ENCODE data around the gene HNRNPC.
A peak's percentile ranks its signal among the peaks of the same experiment; 100 is the strongest.

The HNRNPC gene

DNA sequence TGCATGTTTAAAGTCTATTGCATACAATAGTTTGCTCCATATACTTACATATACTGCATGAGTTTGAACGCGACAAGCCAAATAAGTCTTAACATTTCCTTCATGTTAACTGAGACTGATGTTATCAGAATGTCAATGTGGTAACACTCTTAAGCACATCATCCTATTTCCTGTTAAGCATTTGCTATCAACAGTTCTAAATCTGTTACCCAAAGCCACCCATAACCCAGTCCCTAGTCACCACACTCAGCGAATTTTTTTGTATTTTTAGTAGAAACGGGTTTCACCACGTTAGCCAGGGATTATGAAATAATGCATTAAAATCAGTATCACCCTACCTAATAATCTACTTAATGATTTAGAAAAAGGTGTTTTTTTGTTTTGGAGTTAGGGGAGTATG lies 39.4 kb downstream of the HNRNPC start:
- WGBS: 96% methylated on average over 3 of the region's 5 CpGs
- H3K4me2 ChIP-seq (ENCODE audit: low read length, poor library complexity, severe bottlenecking): no peak overlapping the region
- H3K36me3 ChIP-seq (ENCODE audit: control insufficient read depth in 1 of 2, insufficient read depth in 2 of 2, low read depth in 1 of 2, low read length in 2 of 2): peaks cover 30 to 98% of the 10 kb centered on the region in 2 experiments
- no peak overlapping the region for H3K4ac ChIP-seq (ENCODE audit: low read depth in 1 of 2, low read length in 2 of 2)
- H3K27ac ChIP-seq (ENCODE audit: low read length, poor library complexity, severe bottlenecking): peak overlapping the region; percentile 39
- H3K9me3 ChIP-seq (ENCODE audit: control insufficient read depth, low read length): no peaks in the 10 kb centered on the region
- H4K8ac ChIP-seq (ENCODE audit: low read length): no peak overlapping the region
- no peak overlapping the region for H2BK5ac ChIP-seq (ENCODE audit: low read depth, low read length, poor library complexity, severe bottlenecking)
- H3K9ac ChIP-seq (ENCODE audit: low read length): no peak overlapping the region
- no peak overlapping the region for H3K18ac ChIP-seq (ENCODE audit: low read depth in 1 of 2, low read length in 2 of 2)
- H2BK12ac ChIP-seq (ENCODE audit: low read length in 2 of 2): no peak overlapping the region
- no peak overlapping the region for H3K23ac ChIP-seq (ENCODE audit: low read length in 2 of 2)
- no peak overlapping the region for H4K91ac ChIP-seq (ENCODE audit: low read length)
- no peak overlapping the region for H3K4me3 ChIP-seq (ENCODE audit: insufficient read depth in 1 of 2, low read depth in 1 of 2, low read length in 2 of 2)
- H2BK120ac ChIP-seq (ENCODE audit: low read depth, low read length): no peak overlapping the region
- H2AK5ac ChIP-seq (ENCODE audit: low read length, severe bottlenecking): no peak overlapping the region
- H3K4me1 ChIP-seq (ENCODE audit: control insufficient read depth, insufficient read depth, low read depth, low read length): peaks cover 18% of the 10 kb centered on the region
- H3K14ac ChIP-seq (ENCODE audit: low read length in 2 of 2): no peak overlapping the region
- H2BK15ac ChIP-seq (ENCODE audit: low read depth, poor library complexity, severe bottlenecking): no peak overlapping the region
- DNase-seq: no peak
- no peaks in the 10 kb centered on the region for H3K79me1 ChIP-seq (replicated peaks; ENCODE audit: low read length, poor library complexity, severe bottlenecking)
- H3K27me3 ChIP-seq (ENCODE audit: control insufficient read depth in 1 of 2, insufficient read depth in 1 of 2, low read length in 2 of 2): no peaks in the 10 kb centered on the region
- H2AFZ ChIP-seq (ENCODE audit: low read depth, low read length): no peak overlapping the region

DNA sequence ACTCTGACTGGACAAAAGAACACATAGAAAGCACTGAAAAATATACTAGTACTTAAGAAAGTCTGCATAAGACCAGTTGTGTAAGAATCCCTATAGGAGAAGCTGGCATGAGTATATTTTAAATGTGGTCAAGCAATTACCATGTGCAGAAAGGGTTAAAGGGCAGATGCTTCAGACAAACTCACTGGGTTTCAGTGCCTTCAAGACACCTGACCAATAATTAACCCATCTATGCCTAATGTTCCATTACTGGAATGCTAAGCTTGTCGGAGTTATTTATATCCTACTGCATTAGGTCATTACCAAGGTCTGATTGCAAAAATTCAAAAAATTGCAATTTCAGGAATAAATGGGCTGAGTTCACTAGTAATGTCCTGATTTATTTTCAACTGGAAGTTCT lies 41.3 kb downstream of the HNRNPC start:
- no peak overlapping the region for H4K91ac ChIP-seq (ENCODE audit: low read length)
- H3K9me3 ChIP-seq (ENCODE audit: control insufficient read depth, low read length): no peaks in the 10 kb centered on the region
- no peak overlapping the region for H3K23ac ChIP-seq (ENCODE audit: low read length in 2 of 2)
- WGBS: no CpG with 5 or more reads among the region's 1 CpG
- no peak overlapping the region for H2AK5ac ChIP-seq (ENCODE audit: low read length, severe bottlenecking)
- no peak for DNase-seq
- H2BK5ac ChIP-seq (ENCODE audit: low read depth, low read length, poor library complexity, severe bottlenecking): no peak overlapping the region
- H2BK120ac ChIP-seq (ENCODE audit: low read depth, low read length): no peak overlapping the region
- no peak overlapping the region for H3K4ac ChIP-seq (ENCODE audit: low read depth in 1 of 2, low read length in 2 of 2)
- H4K8ac ChIP-seq (ENCODE audit: low read length): no peak overlapping the region
- H3K4me2 ChIP-seq (ENCODE audit: low read length, poor library complexity, severe bottlenecking): no peak overlapping the region
- H3K27me3 ChIP-seq (ENCODE audit: control insufficient read depth in 1 of 2, insufficient read depth in 1 of 2, low read length in 2 of 2): no peaks in the 10 kb centered on the region
- no peaks in the 10 kb centered on the region for H3K79me1 ChIP-seq (replicated peaks; ENCODE audit: low read length, poor library complexity, severe bottlenecking)
- no peak overlapping the region for H3K18ac ChIP-seq (ENCODE audit: low read depth in 1 of 2, low read length in 2 of 2)
- no peak overlapping the region for H3K9ac ChIP-seq (ENCODE audit: low read length)
- H2AFZ ChIP-seq (ENCODE audit: low read depth, low read length): no peak overlapping the region
- peaks cover 18% of the 10 kb centered on the region for H3K4me1 ChIP-seq (ENCODE audit: control insufficient read depth, insufficient read depth, low read depth, low read length)
- H3K4me3 ChIP-seq (ENCODE audit: insufficient read depth in 1 of 2, low read depth in 1 of 2, low read length in 2 of 2): no peak overlapping the region
- H3K36me3 ChIP-seq (ENCODE audit: control insufficient read depth in 1 of 2, insufficient read depth in 2 of 2, low read depth in 1 of 2, low read length in 2 of 2): peaks cover 33 to 98% of the 10 kb centered on the region in 2 experiments
- H3K27ac ChIP-seq (ENCODE audit: low read length, poor library complexity, severe bottlenecking): peak overlapping the region; percentile 77
- no peak overlapping the region for H2BK15ac ChIP-seq (ENCODE audit: low read depth, poor library complexity, severe bottlenecking)
- H2BK12ac ChIP-seq (ENCODE audit: low read length in 2 of 2): no peak overlapping the region
- H3K14ac ChIP-seq (ENCODE audit: low read length in 2 of 2): no peak overlapping the region

DNA sequence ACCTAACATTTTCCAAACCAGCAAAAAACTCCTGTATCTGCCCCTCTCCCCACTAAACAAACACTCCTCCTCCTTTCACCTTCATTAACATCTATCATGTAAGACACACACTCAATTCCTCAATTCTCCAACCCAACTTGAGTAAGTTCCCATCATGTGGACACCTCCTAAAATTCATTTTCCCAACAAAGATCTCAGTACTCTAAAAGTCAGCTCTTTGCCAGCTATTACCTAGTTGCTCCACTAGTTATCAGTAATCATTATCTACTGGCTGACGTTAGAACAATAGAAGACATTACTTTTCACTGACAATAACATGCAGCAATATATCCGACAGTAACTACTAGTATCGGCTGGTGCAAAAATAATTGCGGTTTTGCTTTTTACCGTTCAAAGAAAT lies 42.1 kb downstream of the HNRNPC start:
- Histone ChIP-seq H2BK5ac (ENCODE audit: low read depth, low read length, poor library complexity, severe bottlenecking) (no peak overlapping the region), H4K8ac (ENCODE audit: low read length) (no peak overlapping the region), H3K4me3 (ENCODE audit: insufficient read depth in 1 of 2, low read depth in 1 of 2, low read length in 2 of 2) (no peak overlapping the region), H3K36me3 (ENCODE audit: control insufficient read depth in 1 of 2, insufficient read depth in 2 of 2, low read depth in 1 of 2, low read length in 2 of 2) (peaks cover 33 to 97% of the 10 kb centered on the region in 2 experiments), H4K91ac (ENCODE audit: low read length) (no peak overlapping the region), H3K9ac (ENCODE audit: low read length) (no peak overlapping the region), H2AK5ac (ENCODE audit: low read length, severe bottlenecking) (no peak overlapping the region), H3K18ac (ENCODE audit: low read depth in 1 of 2, low read length in 2 of 2) (no peak overlapping the region), H3K4me2 (ENCODE audit: low read length, poor library complexity, severe bottlenecking) (no peak overlapping the region), H2BK15ac (ENCODE audit: low read depth, poor library complexity, severe bottlenecking) (no peak overlapping the region), H3K4me1 (ENCODE audit: control insufficient read depth, insufficient read depth, low read depth, low read length) (peaks cover 14% of the 10 kb centered on the region), H2AFZ (ENCODE audit: low read depth, low read length) (no peak overlapping the region), H3K23ac (ENCODE audit: low read length in 2 of 2) (no peak overlapping the region), H3K79me1 (replicated peaks; ENCODE audit: low read length, poor library complexity, severe bottlenecking) (no peaks in the 10 kb centered on the region), H3K9me3 (ENCODE audit: control insufficient read depth, low read length) (no peaks in the 10 kb centered on the region), H3K14ac (ENCODE audit: low read length in 2 of 2) (no peak overlapping the region), H3K27ac (ENCODE audit: low read length, poor library complexity, severe bottlenecking) (peak overlapping the region; percentile 17), H2BK120ac (ENCODE audit: low read depth, low read length) (no peak overlapping the region), H3K27me3 (ENCODE audit: control insufficient read depth in 1 of 2, insufficient read depth in 1 of 2, low read length in 2 of 2) (no peaks in the 10 kb centered on the region), H2BK12ac (ENCODE audit: low read length in 2 of 2) (no peak overlapping the region), H3K4ac (ENCODE audit: low read depth in 1 of 2, low read length in 2 of 2) (no peak overlapping the region)
- no peak for DNase-seq
- WGBS: 89% methylated on average over 5 of the region's 5 CpGs

- no peak overlapping the region for H2AK5ac ChIP-seq (ENCODE audit: low read length, severe bottlenecking)
- DNase-seq: no peak
- no peak overlapping the region for H2BK5ac ChIP-seq (ENCODE audit: low read depth, low read length, poor library complexity, severe bottlenecking)
- H3K36me3 ChIP-seq (ENCODE audit: control insufficient read depth in 1 of 2, insufficient read depth in 2 of 2, low read depth in 1 of 2, low read length in 2 of 2): peaks cover 37 to 95% of the 10 kb centered on the region in 2 experiments
- H3K9ac ChIP-seq (ENCODE audit: low read length): no peak overlapping the region
- no peak overlapping the region for H3K14ac ChIP-seq (ENCODE audit: low read length in 2 of 2)
- no peak overlapping the region for H3K23ac ChIP-seq (ENCODE audit: low read length in 2 of 2)
- H3K4me1 ChIP-seq (ENCODE audit: control insufficient read depth, insufficient read depth, low read depth, low read length): peaks cover 16% of the 10 kb centered on the region
- H3K9me3 ChIP-seq (ENCODE audit: control insufficient read depth, low read length): no peaks in the 10 kb centered on the region
- no peak overlapping the region for H3K4ac ChIP-seq (ENCODE audit: low read depth in 1 of 2, low read length in 2 of 2)
- H3K79me1 ChIP-seq (replicated peaks; ENCODE audit: low read length, poor library complexity, severe bottlenecking): no peaks in the 10 kb centered on the region
- H2BK120ac ChIP-seq (ENCODE audit: low read depth, low read length): no peak overlapping the region
- no peak overlapping the region for H2BK15ac ChIP-seq (ENCODE audit: low read depth, poor library complexity, severe bottlenecking)
- H4K91ac ChIP-seq (ENCODE audit: low read length): no peak overlapping the region
- H3K27ac ChIP-seq (ENCODE audit: low read length, poor library complexity, severe bottlenecking): no peak overlapping the region
- no peak overlapping the region for H3K18ac ChIP-seq (ENCODE audit: low read depth in 1 of 2, low read length in 2 of 2)
- H2BK12ac ChIP-seq (ENCODE audit: low read length in 2 of 2): no peak overlapping the region
- H3K27me3 ChIP-seq (ENCODE audit: control insufficient read depth in 1 of 2, insufficient read depth in 1 of 2, low read length in 2 of 2): no peaks in the 10 kb centered on the region
- no peak overlapping the region for H3K4me3 ChIP-seq (ENCODE audit: insufficient read depth in 1 of 2, low read depth in 1 of 2, low read length in 2 of 2)
- no peak overlapping the region for H2AFZ ChIP-seq (ENCODE audit: low read depth, low read length)
- no peak overlapping the region for H4K8ac ChIP-seq (ENCODE audit: low read length)
- H3K4me2 ChIP-seq (ENCODE audit: low read length, poor library complexity, severe bottlenecking): no peak overlapping the region
- 99% methylated on average over 7 of the region's 8 CpGs for WGBS
Measured at GRCh38 chr14:21226467-21226866, 42.8 kb downstream of the HNRNPC start.

Measured in mesenchymal stem cell (in vitro differentiated cells and primary cell).